Activated CD4-positive, alpha-beta T cell treated with anti-CD3 and anti-CD28 coated beads for 48 hours (primary cell): ENCODE data around the gene UPF3A.
"Not testable (repeated sequence)": the region's sequence is repeated elsewhere in the genome, so short reads cannot be mapped to it uniquely, and the experiment has no call there.

Experiments used
- DNase-seq: peaks from one replicate; pipeline ENCODE4 v3.0.0-alpha.2; 2020

Gene UPF3A

GRCh38 chr13:114281351-114282040 is at the start of gene UPF3A:
TSS of gene UPF3A (plus strand) at chr13:114281601. CDS start at chr13:114281640, 39 bp downstream.
- DNase-seq = peak; percentile 91

GRCh38 chr13:114231886-114232285 is 49.5 kb upstream of the UPF3A start:
- DNase-seq = no peak

- DNase-seq = no peak
Observed at GRCh38 chr13:114234266-114234644, 47.1 kb upstream of the UPF3A start.

- DNase-seq = peak; percentile 95
Observed at GRCh38 chr13:114234645-114235421, 46.6 kb upstream of the UPF3A start, which contains the start of gene CDC16. TSS of gene CDC16 (plus strand) at chr13:114234897. CDS start at chr13:114235085, 188 bp downstream.

- no peak for DNase-seq
Observed at GRCh38 chr13:114235697-114236096, 45.7 kb upstream of the UPF3A start.

GRCh38 chr13:114236227-114236626 is 45.2 kb upstream of the UPF3A start:
- no peak for DNase-seq

- DNase-seq = no peak
Observed at GRCh38 chr13:114237415-114238112, 43.8 kb upstream of the UPF3A start.

GRCh38 chr13:114241918-114242317 is 39.5 kb upstream of the UPF3A start:
- no peak for DNase-seq

- no peak for DNase-seq
Observed at GRCh38 chr13:114243971-114244370, 37.4 kb upstream of the UPF3A start.

GRCh38 chr13:114244637-114245036 is 36.8 kb upstream of the UPF3A start:
- no peak for DNase-seq

- no peak for DNase-seq
Observed at GRCh38 chr13:114248011-114248410, 33.4 kb upstream of the UPF3A start.

GRCh38 chr13:114249077-114249476 is 32.3 kb upstream of the UPF3A start:
- no peak for DNase-seq

GRCh38 chr13:114251639-114252440 is 29.6 kb upstream of the UPF3A start:
- not testable (repeated sequence) for DNase-seq

- no peak for DNase-seq
Observed at GRCh38 chr13:114256547-114256946, 24.9 kb upstream of the UPF3A start.

- no peak for DNase-seq
Observed at GRCh38 chr13:114257014-114257413, 24.4 kb upstream of the UPF3A start.

- DNase-seq = no peak
Observed at GRCh38 chr13:114258589-114258988, 22.8 kb upstream of the UPF3A start.

GRCh38 chr13:114259374-114259773 is 22.0 kb upstream of the UPF3A start:
- DNase-seq = no peak

- no peak for DNase-seq
Observed at GRCh38 chr13:114259974-114260373, 21.4 kb upstream of the UPF3A start.

GRCh38 chr13:114260814-114261213 is 20.6 kb upstream of the UPF3A start:
- DNase-seq = no peak

- no peak for DNase-seq
Observed at GRCh38 chr13:114261328-114261965, 20.0 kb upstream of the UPF3A start.

GRCh38 chr13:114263578-114263977 is 17.8 kb upstream of the UPF3A start:
- no peak for DNase-seq

- not testable (repeated sequence) for DNase-seq
Observed at GRCh38 chr13:114264313-114264712, 17.1 kb upstream of the UPF3A start.
